Measurements from ENCODE around the gene APP. TPM values are rescaled to one million over a fixed set of nuclear protein-coding genes. Genes with fewer than 3 reads are reported as not detected.
A peak's percentile ranks its signal among the peaks of the same experiment; 100 is the strongest.

Gene APP
- total RNA-seq, 1 experiment from 2014 or later, result 560 TPM

DNA sequence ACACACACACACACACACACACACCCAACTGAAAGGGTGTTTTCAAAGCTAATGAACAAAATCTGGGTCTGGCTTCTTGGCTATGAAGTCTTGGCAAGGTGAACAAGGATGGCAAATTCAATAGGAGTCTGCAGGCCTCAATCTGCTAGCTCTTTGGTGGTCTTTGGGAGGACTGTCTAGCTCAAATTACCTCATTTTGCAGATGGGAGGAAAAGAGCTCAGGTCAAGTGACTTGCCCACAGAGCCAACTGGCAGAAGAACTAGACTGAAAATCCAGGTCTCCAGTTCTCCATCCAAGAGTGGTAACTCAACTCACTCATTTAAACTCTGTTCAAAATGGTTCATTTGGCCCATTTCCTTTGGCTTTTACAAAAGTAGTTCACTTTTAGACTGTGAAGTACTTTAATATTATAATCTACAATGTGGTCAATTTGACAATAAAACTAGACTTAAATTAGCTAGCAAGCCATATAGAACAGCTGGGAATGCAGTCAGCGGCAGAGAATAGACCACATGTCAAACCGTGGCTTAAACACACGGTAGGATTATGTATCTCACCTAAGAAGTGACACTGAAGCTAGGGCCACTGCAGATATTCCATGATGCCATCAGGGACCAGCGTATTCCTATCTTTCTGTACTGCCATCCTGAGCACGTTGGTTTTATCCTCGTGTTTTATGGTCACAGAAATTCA is 112.9 kb downstream of the APP start (continued):
- TF ChIP-seq, protein P1, sequence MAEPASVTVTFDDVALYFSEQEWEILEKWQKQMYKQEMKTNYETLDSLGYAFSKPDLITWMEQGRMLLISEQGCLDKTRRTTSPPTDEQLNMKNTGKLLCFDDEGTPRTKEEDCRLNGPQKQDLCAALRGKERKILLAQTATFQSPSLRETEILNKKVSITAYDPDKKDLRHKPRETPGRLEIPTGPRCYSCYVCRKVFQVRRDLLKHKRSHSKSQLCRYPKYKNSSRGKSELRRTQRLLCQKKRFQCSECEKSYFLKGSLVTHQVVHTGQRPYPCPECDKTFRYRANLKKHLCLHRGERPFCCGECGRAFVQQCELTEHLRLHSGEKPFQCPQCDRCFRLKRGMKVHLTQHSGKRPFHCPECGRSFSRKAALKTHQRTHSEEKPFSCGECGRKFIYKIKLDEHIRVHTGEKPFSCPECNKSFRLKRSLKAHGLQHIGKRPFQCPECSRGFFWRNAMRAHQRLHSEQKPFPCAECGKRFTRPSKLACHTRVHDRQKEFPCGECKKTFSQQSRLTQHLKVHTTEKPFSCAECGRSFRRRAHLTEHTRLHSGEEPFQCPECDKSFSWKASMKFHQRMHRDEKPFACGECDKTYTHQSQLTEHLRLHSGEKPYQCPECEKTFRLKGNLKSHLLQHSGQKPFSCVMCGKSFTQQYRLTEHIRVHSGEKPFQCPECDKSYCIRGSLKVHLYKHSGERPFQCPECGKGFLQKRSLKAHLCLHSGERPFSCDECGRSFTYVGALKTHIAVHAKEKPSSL (CRISPR knock-in tag; conservative IDR thresholded peaks at IDR 0.05), result no peak
- TF ChIP-seq, protein P2, sequence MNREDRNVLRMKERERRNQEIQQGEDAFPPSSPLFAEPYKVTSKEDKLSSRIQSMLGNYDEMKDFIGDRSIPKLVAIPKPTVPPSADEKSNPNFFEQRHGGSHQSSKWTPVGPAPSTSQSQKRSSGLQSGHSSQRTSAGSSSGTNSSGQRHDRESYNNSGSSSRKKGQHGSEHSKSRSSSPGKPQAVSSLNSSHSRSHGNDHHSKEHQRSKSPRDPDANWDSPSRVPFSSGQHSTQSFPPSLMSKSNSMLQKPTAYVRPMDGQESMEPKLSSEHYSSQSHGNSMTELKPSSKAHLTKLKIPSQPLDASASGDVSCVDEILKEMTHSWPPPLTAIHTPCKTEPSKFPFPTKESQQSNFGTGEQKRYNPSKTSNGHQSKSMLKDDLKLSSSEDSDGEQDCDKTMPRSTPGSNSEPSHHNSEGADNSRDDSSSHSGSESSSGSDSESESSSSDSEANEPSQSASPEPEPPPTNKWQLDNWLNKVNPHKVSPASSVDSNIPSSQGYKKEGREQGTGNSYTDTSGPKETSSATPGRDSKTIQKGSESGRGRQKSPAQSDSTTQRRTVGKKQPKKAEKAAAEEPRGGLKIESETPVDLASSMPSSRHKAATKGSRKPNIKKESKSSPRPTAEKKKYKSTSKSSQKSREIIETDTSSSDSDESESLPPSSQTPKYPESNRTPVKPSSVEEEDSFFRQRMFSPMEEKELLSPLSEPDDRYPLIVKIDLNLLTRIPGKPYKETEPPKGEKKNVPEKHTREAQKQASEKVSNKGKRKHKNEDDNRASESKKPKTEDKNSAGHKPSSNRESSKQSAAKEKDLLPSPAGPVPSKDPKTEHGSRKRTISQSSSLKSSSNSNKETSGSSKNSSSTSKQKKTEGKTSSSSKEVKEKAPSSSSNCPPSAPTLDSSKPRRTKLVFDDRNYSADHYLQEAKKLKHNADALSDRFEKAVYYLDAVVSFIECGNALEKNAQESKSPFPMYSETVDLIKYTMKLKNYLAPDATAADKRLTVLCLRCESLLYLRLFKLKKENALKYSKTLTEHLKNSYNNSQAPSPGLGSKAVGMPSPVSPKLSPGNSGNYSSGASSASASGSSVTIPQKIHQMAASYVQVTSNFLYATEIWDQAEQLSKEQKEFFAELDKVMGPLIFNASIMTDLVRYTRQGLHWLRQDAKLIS (CRISPR knock-in tag; IDR thresholded peaks at IDR 0.05; ENCODE audit: borderline replicate concordance), result no peak
- TF ChIP-seq ZNF121 (CRISPR knock-in tag; IDR thresholded peaks at IDR 0.05) (no peak), MXD4 (CRISPR knock-in tag; IDR thresholded peaks at IDR 0.05; ENCODE audit: borderline replicate concordance) (no peak), TCF7 (CRISPR knock-in tag; IDR thresholded peaks at IDR 0.05; ENCODE audit: low read depth) (no peak), TP53 (CRISPR knock-in tag; IDR thresholded peaks at IDR 0.05) (no peak), ZNF416 (CRISPR knock-in tag; IDR thresholded peaks at IDR 0.05) (no peak)
- TF ChIP-seq, protein P3, sequence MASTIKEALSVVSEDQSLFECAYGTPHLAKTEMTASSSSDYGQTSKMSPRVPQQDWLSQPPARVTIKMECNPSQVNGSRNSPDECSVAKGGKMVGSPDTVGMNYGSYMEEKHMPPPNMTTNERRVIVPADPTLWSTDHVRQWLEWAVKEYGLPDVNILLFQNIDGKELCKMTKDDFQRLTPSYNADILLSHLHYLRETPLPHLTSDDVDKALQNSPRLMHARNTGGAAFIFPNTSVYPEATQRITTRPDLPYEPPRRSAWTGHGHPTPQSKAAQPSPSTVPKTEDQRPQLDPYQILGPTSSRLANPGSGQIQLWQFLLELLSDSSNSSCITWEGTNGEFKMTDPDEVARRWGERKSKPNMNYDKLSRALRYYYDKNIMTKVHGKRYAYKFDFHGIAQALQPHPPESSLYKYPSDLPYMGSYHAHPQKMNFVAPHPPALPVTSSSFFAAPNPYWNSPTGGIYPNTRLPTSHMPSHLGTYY (CRISPR knock-in tag; IDR thresholded peaks at IDR 0.05), result no peak

DNA sequence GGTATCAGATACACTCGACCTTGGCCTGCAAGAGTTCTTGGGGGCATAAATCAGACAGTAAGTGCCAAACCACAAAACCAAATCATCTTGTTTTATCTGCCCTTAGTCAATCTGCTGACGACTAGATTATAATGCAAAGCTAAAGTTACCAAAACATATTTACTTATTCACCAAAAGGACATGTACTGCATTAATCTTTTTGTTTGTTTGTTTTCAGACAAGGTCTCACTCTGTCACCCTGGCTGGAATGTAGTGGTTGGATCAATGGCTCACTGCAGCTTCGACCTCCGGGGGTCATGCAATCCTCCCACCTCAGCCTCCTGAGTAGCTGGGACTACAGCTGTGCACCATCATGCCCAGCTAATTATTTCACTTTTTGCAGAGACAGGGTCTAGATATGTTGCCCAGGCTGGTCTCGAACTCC is 114.7 kb downstream of the APP start:
- no peak for DNase-seq (ENCODE audit: low spot score)
- Mint-ChIP-seq H3K27ac (peak overlapping the region; percentile 58), H3K9me3 (no peaks in the 10 kb centered on the region), H3K4me1 (peaks cover 75% of the 10 kb centered on the region), H3K27me3 (ENCODE audit: low read depth) (no peaks in the 10 kb centered on the region), H3K4me3 (no peak overlapping the region), H3K36me3 (peaks cover 6% of the 10 kb centered on the region)
- TF ChIP-seq NFYB (CRISPR knock-in tag; conservative IDR thresholded peaks at IDR 0.05; ENCODE audit: low read depth) (no peak), ZNF121 (CRISPR knock-in tag; IDR thresholded peaks at IDR 0.05) (0 out of 2 replicates have a peak, but pooled peaks have one; percentile 28)
- ATAC-seq, result no peak
- POLR2A ChIA-PET, result no interaction called here
- CTCF ChIA-PET, result interaction anchor here (1.0 kb wide), 1 partner anchor 17 kb away, joined by 3 read pairs; no protein-coding TSS in a partner anchor

DNA sequence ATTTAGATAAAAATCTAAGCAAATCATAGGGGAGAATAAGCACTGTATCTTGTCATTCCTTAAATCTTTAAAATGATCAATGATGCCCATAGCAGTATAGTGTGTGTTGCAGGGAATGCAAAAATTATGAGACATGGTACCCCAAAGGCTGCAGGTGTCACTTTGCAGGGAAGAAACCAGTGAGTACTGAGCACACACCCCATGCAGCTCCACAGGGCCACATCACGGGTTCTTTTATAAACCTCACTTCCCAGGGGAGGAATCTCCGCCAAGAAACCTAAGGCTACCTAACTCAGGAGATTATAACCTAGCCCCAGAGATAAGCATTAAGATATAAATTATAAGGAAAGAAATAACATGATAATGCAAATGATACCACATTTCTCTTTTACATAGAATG is 115.6 kb downstream of the APP start:
- ChIA-PET POLR2A (interaction anchor here (0.6 kb wide), 1 partner anchor 115 kb away, joined by 3 read pairs; no protein-coding TSS in a partner anchor), CTCF (no interaction called here)
- Mint-ChIP-seq H3K27ac (peak overlapping the region; percentile 22; the same call in 1 of the 2 replicates), H3K9me3 (no peaks in the 10 kb centered on the region), H3K36me3 (peaks cover 15% of the 10 kb centered on the region), H3K4me1 (peaks cover 72% of the 10 kb centered on the region), H3K4me3 (no peak overlapping the region), H3K27me3 (ENCODE audit: low read depth) (no peaks in the 10 kb centered on the region)
- ATAC-seq (no peak), DNase-seq (ENCODE audit: low spot score) (no peak)
- no peak for TF ChIP-seq ZNF121 (CRISPR knock-in tag; IDR thresholded peaks at IDR 0.05)
- TF ChIP-seq, protein P4, sequence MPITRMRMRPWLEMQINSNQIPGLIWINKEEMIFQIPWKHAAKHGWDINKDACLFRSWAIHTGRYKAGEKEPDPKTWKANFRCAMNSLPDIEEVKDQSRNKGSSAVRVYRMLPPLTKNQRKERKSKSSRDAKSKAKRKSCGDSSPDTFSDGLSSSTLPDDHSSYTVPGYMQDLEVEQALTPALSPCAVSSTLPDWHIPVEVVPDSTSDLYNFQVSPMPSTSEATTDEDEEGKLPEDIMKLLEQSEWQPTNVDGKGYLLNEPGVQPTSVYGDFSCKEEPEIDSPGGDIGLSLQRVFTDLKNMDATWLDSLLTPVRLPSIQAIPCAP (CRISPR knock-in tag; IDR thresholded peaks at IDR 0.05), result no peak
- TF ChIP-seq NR1H2 (CRISPR knock-in tag; IDR thresholded peaks at IDR 0.05), result no peak
- TF ChIP-seq, protein P5, sequence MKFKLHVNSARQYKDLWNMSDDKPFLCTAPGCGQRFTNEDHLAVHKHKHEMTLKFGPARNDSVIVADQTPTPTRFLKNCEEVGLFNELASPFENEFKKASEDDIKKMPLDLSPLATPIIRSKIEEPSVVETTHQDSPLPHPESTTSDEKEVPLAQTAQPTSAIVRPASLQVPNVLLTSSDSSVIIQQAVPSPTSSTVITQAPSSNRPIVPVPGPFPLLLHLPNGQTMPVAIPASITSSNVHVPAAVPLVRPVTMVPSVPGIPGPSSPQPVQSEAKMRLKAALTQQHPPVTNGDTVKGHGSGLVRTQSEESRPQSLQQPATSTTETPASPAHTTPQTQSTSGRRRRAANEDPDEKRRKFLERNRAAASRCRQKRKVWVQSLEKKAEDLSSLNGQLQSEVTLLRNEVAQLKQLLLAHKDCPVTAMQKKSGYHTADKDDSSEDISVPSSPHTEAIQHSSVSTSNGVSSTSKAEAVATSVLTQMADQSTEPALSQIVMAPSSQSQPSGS (CRISPR knock-in tag; IDR thresholded peaks at IDR 0.05; ENCODE audit: borderline replicate concordance, low read depth), result no peak
- TF ChIP-seq, protein P6, sequence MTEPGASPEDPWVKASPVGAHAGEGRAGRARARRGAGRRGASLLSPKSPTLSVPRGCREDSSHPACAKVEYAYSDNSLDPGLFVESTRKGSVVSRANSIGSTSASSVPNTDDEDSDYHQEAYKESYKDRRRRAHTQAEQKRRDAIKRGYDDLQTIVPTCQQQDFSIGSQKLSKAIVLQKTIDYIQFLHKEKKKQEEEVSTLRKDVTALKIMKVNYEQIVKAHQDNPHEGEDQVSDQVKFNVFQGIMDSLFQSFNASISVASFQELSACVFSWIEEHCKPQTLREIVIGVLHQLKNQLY (CRISPR knock-in tag; IDR thresholded peaks at IDR 0.05), result no peak
- TF ChIP-seq, protein P7, sequence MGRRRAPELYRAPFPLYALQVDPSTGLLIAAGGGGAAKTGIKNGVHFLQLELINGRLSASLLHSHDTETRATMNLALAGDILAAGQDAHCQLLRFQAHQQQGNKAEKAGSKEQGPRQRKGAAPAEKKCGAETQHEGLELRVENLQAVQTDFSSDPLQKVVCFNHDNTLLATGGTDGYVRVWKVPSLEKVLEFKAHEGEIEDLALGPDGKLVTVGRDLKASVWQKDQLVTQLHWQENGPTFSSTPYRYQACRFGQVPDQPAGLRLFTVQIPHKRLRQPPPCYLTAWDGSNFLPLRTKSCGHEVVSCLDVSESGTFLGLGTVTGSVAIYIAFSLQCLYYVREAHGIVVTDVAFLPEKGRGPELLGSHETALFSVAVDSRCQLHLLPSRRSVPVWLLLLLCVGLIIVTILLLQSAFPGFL (CRISPR knock-in tag; IDR thresholded peaks at IDR 0.05; ENCODE audit: borderline replicate concordance), result no peak
- TF ChIP-seq, protein P8, sequence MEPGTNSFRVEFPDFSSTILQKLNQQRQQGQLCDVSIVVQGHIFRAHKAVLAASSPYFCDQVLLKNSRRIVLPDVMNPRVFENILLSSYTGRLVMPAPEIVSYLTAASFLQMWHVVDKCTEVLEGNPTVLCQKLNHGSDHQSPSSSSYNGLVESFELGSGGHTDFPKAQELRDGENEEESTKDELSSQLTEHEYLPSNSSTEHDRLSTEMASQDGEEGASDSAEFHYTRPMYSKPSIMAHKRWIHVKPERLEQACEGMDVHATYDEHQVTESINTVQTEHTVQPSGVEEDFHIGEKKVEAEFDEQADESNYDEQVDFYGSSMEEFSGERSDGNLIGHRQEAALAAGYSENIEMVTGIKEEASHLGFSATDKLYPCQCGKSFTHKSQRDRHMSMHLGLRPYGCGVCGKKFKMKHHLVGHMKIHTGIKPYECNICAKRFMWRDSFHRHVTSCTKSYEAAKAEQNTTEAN (CRISPR knock-in tag; IDR thresholded peaks at IDR 0.05), result no peak
- TF ChIP-seq, protein P9, sequence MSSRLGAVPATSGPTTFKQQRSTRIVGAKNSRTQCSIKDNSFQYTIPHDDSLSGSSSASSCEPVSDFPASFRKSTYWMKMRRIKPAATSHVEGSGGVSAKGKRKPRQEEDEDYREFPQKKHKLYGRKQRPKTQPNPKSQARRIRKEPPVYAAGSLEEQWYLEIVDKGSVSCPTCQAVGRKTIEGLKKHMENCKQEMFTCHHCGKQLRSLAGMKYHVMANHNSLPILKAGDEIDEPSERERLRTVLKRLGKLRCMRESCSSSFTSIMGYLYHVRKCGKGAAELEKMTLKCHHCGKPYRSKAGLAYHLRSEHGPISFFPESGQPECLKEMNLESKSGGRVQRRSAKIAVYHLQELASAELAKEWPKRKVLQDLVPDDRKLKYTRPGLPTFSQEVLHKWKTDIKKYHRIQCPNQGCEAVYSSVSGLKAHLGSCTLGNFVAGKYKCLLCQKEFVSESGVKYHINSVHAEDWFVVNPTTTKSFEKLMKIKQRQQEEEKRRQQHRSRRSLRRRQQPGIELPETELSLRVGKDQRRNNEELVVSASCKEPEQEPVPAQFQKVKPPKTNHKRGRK (CRISPR knock-in tag; IDR thresholded peaks at IDR 0.05; ENCODE audit: borderline replicate concordance), result no peak
